Measurements from ENCODE around the gene DTWD2.
A peak's percentile ranks its signal among the peaks of the same experiment; 100 is the strongest.
"Not testable (repeated sequence)": the region's sequence is repeated elsewhere in the genome, so short reads cannot be mapped to it uniquely, and the experiment has no call there.

DTWD2 gene

DNA sequence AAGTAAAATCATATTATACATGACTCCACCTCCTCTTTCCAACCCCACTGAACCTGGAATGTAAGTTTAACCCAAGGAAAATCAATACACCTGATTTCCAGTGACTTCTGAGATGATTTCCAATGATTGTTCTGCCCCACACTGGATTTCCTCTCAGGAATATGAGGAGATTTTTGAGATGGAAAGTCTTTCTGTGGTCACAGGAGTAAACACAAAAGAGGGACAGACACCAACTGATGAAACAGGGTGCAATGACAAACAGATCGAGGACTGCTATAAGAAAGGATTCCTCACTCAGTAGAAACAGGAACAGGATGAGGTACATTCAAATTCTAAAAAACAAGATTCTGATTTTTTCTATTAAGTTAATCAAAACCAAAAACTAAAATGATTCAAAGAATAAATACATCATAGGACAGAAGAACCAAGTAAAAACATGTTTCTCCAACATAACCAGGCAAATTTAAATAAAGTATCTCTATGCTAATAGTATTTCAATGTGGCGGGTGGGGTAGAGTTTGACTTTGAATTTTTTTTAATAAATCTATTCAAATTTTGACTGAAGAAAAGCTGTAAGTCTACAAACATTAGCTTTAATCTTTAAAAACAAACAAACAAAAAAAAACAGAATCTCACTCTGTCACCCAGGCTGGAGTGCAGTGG, 42.1 kb downstream of the DTWD2 start:
- DNase-seq: no peak

GRCh38 chr5:118937393-118938061, 50.8 kb downstream of the DTWD2 start:
- DNase-seq: no peak

DNA sequence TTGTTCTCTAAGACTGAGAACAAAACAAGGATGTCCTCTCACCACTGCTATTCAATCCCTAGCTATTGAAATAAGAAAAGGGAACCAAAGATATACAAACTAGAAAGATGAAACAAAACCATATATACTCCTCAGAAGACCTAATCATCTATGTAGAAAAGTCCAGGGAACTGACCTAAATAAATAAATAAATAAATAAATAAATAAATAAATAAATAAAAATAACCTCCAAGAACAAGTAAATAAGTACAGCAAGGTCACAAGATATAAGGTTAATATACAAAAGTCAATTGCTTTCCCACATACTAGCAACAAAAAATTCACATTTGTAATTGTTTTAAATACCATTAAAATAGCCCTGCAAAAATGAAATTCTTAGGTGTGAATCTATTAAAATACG, 54.6 kb downstream of the DTWD2 start:
- DNase-seq: no peak

DNA sequence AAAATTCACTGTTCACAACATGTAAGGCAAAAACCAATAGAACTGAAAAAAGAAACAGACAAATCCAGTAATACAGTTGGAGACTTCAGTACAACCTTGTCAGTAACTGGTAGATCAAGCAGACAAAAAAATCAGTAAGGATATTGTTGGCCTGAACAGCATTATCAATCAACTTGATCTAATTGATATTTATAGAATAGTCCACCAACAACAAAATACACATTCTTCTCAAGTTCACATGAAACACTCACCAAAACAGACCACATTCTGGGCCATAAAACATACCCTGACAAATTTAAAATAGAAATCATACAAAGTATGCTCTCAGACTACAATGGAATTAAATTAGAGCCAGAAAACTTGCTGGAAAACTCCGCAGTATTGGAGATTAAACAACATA, 56.8 kb downstream of the DTWD2 start:
- DNase-seq: no peak

DNA sequence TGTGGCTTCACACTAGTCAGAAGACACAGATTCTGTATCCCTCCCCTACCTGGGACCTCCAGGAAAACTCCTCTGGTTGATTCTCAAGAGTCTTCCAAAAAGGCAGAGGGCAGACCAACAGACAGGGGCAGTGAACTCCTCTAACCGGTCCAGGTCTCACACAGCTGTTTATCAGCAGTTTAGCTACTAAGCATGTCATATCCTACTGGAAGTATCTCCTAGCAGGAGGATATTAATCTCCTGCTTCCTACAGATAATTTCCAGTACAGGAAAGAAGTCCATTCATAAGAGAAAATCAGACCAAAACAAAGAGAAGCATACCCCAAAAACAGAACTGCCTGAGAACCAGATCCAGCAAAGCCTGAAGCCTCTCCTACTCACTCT, 64.3 kb downstream of the DTWD2 start:
- DNase-seq: no peak

DNA sequence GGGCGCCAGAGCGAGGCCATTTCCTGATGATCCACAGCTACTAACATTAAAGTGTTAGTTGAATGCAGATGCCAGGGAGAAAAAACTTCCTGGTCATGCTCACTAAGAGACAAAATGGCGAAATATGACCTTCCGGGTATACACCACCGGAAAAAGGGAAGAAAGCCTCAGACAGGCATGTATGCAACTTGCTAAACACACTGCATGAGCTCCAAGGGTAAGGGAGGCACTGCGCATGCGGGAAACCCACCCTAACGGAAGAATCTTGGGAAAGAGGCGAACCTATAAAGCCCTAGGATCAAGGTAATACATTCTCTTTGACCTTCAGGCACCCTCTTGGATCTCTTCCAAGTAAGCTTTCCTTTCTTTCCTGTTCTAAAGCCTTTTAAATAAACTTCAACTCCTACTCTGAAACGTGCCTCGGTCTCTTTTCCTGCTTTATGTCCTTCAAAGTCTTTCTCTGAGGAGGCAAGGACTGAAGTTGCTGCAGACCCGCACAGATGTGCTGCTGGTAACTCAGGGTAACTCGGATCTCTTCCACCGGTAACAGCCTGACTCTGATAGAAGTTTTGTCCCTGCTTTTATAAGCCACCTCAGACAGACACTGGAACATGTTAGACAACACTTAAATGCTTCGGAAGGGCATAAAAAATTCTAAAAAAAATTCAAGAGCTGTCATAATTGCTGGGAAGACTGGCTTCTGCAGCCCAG, 64.9 kb downstream of the DTWD2 start:
- DNase-seq: no peak

- DNase-seq: no peak
Measured at GRCh38 chr5:118921866-118922265, 66.5 kb downstream of the DTWD2 start.

DNA sequence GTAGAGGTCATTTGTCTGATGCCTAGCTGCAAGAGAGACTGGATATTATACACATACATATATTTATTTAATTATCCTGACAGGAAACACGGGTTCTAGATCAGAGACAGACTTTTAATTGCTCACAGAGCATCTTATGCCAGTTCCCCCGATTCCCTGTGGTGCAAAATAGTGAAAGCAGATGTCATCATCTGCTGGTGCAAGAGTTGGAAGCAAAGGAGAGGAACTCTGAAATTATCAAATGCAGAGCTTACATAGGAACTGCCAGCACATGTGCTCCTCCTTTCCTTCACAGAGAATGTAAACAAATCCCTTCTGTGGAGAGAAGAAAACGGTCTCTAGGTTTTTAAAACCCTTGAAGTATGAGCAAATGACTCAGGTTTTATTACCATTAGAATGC, 69.3 kb downstream of the DTWD2 start:
- no peak for DNase-seq

DNA sequence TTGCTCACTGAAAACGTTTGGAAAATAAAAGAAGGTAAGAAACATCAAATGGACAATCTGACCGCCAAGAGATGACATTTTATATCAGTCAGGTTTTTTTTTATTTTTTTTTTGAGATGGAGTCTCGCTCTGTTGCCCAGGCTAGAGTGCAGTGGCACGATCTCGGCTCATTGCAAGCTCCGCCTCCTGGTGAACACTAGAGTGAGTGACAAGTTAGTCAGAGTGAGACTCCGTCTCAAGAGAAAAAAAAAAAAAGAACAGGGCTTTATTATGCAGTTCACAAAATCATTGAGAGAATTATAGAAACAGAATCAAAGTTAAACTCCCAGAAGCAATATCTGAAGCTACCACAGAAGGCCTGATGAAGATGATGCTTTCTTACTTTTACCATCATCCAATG, 70.1 kb downstream of the DTWD2 start:
- DNase-seq: no peak

DNA sequence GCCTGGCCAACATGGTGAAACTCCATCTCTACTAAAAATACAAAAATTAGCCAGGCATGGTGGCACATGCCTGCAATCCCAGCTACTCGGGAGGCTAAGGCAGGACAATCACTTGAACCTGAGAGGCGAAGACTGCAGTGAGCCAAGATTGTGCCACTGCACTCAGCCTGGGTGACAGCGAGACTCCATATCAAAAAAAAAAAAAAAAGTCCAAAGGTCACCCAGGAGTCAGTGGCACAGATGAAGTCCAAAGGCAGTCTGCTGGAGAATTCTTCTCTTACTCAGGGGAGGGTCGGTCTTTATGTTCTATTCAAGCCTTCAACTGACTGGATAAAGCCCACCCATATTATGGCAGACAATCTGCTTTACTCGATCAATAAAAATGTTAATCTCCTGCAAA, 80.8 kb downstream of the DTWD2 start:
- not testable (repeated sequence) for DNase-seq

DNA sequence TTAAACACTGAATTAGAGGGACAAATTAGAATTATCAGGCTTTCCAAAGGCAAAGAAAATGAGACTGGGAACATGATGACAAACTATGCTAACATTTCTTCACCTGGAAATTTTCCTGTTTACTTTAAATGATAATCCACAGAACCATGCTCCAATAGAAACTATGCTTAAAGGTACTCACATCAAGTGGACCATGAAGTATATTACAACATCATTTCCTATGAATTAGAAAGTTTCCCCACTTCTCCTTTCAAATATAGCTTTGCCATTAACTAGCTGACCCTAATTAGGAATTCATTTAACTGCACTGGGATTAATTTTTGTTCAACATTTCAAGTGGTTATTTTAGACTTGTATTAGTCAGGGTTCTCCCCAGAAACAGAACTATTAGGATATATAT, 81.4 kb downstream of the DTWD2 start:
- DNase-seq: no peak

GRCh38 chr5:118905196-118905595, 83.2 kb downstream of the DTWD2 start:
- DNase-seq: no peak

- peak in 1 of 2 experiments; percentile 0 for DNase-seq
Measured at GRCh38 chr5:118902656-118903438, 85.5 kb downstream of the DTWD2 start.

DNA sequence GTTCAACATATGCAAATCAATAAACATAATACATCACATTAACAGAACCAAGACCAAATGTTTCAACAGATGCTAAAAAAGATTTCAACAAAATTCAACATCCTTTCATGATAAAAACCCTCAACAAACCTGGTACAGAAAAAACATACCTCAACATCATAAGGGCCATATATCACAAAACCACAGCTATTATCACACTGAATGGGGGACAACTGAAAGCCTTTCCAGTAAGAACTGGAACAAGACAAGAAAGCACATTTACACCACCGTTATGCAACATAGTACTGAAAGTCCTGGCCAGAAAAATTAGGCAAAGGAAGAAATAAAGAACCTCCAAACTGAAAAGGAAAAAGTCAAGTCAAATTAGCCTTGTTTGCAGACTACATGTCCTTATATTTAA, 93.6 kb downstream of the DTWD2 start:
- DNase-seq: no peak

- peak; percentile 22 to 53 for DNase-seq
Measured at GRCh38 chr5:118891252-118891651, 97.1 kb downstream of the DTWD2 start.

DNA sequence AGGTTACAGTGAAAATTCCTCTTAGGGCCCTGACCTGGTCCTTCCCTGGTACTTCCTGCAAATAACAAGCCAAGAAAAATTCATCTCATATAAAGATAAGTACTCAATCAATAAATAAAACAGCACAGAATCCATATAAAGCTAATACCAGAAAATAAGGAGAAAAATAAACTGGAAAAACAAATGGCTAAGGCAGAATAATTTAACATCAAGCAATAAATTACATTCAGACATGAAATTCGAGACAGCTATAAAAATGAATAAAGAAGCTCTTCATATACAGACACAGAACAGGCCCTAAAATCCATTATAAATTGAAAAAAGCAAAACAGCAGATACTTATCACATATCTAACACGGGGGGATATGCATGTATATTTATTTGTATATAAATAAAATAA, 99.2 kb downstream of the DTWD2 start:
- no peak for DNase-seq

- no peak for DNase-seq
Measured at GRCh38 chr5:118888556-118888955, 99.8 kb downstream of the DTWD2 start.

DNA sequence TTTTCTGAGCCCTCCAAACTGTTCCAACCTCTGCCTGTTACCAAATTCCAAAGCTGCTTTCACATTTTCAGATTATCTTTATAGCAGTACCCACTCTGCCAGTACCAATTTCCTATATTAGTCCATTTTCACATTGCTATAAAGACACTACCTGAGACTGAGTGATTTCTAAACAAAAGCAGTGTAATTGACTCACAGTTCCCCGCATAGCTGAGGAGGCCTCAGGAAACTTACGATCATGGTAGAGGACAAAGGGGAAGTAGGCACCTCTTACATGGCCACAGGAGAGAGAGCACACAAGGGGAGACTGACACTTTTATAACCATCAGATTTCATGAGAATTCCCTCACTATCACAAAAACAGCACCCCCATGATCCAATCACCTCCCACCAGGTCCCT, 105.0 kb downstream of the DTWD2 start:
- no peak for DNase-seq

DNA sequence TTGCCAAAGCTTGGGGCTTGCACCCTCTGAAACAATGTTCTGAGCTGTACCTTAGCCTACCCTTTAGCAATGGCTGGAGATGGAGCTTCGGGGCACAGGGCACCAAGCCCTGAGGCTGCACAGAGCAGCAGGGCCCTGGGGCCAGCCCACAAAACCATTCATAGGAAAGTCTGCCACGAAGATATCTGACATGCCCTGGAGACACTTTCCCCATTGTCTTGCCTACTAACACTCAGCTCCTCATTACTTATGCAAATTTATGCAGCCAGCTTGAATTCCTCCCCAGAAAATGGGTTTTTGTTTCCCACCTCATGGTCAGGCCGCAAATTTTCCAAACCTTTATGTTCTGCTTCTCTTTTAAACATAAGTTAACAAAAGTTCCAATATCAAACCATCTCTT, 105.7 kb downstream of the DTWD2 start:
- no peak for DNase-seq

- not testable (repeated sequence) for DNase-seq
Measured at GRCh38 chr5:118876852-118877251, 111.5 kb downstream of the DTWD2 start.

DNA sequence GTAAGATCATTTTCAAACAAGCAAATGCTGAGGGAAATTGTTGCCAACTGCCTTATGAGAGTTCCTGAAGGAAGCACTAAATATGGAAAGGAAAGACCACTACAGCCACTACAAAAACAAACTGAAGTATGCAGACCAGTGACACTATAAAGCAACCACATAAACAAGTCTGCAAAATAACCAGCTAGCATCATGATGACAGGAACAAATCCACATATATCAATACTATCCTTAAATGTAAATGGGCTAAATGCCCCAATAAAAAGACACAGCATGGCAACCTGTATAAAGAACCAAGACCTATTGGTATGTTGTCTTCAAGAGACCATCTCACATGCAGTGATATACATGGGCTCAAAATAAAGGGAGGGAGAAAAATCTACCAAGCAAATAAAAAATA, 113.2 kb downstream of the DTWD2 start:
- DNase-seq: no peak

DNA sequence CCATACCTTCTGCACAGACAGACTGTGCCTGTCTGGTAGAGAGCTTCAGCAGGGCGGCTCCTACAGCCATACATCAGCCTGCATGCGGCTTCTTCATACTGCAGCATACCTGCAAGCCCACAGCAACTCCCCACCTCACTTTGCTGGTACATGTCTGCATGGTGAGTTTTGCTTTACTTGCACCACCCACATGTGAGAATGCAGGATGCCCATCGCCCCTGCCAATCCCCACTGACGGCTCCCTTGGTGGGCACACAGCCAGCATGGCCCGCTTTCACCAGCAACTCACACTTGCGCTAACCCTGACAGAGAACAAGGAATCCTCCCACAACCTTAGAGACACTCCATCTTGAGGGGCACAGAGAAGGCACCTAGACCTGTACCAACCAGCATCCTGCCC, 114.9 kb downstream of the DTWD2 start:
- DNase-seq: no peak

- no peak for DNase-seq
Measured at GRCh38 chr5:118863345-118863744, 125.0 kb downstream of the DTWD2 start.

GRCh38 chr5:118862596-118862995, 125.8 kb downstream of the DTWD2 start:
- no peak for DNase-seq

Data from SHP77 (cell line).